CD14-positive monocyte (primary cell): ENCODE results near the gene TSHZ2. TPM values are rescaled to one million over a fixed set of nuclear protein-coding genes. Genes with fewer than 3 reads are reported as not detected.

Experiments
- DNase-seq, 3 donors: peaks; one replicate each; pipeline ENCODE4 v3.0.0-alpha.2; 2011 to 2022
- H2AFZ ChIP-seq: 2 replicates; pipeline ENCODE4 v1.6.0; 2012; ENCODE audit warnings: mild to moderate bottlenecking, low read depth, low read length, inconsistent platforms; ENCODE audit not compliant: insufficient read depth, poor library complexity, severe bottlenecking
- H3K27ac ChIP-seq, 2 donors: 1 replicate in 1 of 2; 2 replicates in 1 of 2; pipeline ENCODE4 v1.5.1; 2012 to 2013; ENCODE audit warnings: low read length in 2 of 2, control low read depth in 1 of 2, inconsistent platforms in 1 of 2, low read depth in 1 of 2, mild to moderate bottlenecking in 1 of 2
- H3K27me3 ChIP-seq, 2 donors: one replicate each; pipeline versions ENCODE4 v1.6.0 to v1.6.1; 2011 to 2013; ENCODE audit warnings: low read length in 2 of 2; ENCODE audit not compliant: control insufficient read depth in 2 of 2, insufficient read depth in 2 of 2
- H3K36me3 ChIP-seq, 2 donors: replicated peaks in 1 of 2; 1 replicate in 1 of 2; 2 replicates in 1 of 2; pipeline versions ENCODE4 v1.5.1 to v1.6.1; 2012 to 2013; ENCODE audit warnings: low read length in 2 of 2, control low read depth in 1 of 2, inconsistent platforms in 1 of 2, mild to moderate bottlenecking in 1 of 2; ENCODE audit not compliant: insufficient read depth in 2 of 2, control insufficient read depth in 1 of 2
- H3K4me1 ChIP-seq, 2 donors: 1 replicate in 1 of 2; 2 replicates in 1 of 2; pipeline versions ENCODE4 v1.5.1 to v1.6.1; 2012 to 2013; ENCODE audit warnings: low read length in 2 of 2, control low read depth in 1 of 2, inconsistent platforms in 1 of 2, mild to moderate bottlenecking in 1 of 2, moderate library complexity in 1 of 2; ENCODE audit not compliant: insufficient read depth in 2 of 2, control insufficient read depth in 1 of 2
- H3K4me2 ChIP-seq: replicated peaks from 2 replicates; pipeline ENCODE3; 2012; ENCODE audit warnings: low read length, moderate library complexity, mild to moderate bottlenecking; ENCODE audit not compliant: poor library complexity, severe bottlenecking; ENCODE audit errors: extremely low read depth
- H3K4me3 ChIP-seq, 3 experiments: fragments of 200-600 bp in 1 of 3; sonication (generic) in 1 of 3; replicated peaks in 1 of 3; 1 replicate in 2 of 3; 2 replicates in 1 of 3; pipeline ENCODE4 v1.5.1; 2011 to 2013; ENCODE audit warnings: low read length in 3 of 3, mild to moderate bottlenecking in 3 of 3, control low read depth in 2 of 3, low read depth in 2 of 3, inconsistent platforms in 1 of 3, moderate library complexity in 1 of 3
- H3K79me2 ChIP-seq: 2 replicates; pipeline ENCODE4 v1.6.0; 2012; ENCODE audit warnings: mild to moderate bottlenecking, control low read depth, inconsistent platforms, low read length, moderate library complexity; ENCODE audit not compliant: insufficient read depth
- H3K9ac ChIP-seq: 2 replicates; pipeline ENCODE4 v1.6.0; 2017; ENCODE audit warnings: low read length, mild to moderate bottlenecking; ENCODE audit not compliant: insufficient read depth, poor library complexity, severe bottlenecking
- H3K9me3 ChIP-seq, 2 donors: replicated peaks in 1 of 2; 1 replicate in 1 of 2; 2 replicates in 1 of 2; pipeline versions ENCODE4 v1.5.1 to v1.6.1; 2012 to 2013; ENCODE audit warnings: low read length in 2 of 2, control low read depth in 1 of 2; ENCODE audit not compliant: control insufficient read depth in 1 of 2, insufficient read depth in 1 of 2
- H4K20me1 ChIP-seq: 2 replicates; pipeline ENCODE4 v1.6.0; 2012; ENCODE audit warnings: mild to moderate bottlenecking, low read length, control low read depth, moderate library complexity; ENCODE audit not compliant: insufficient read depth
- H3K27ac Mint-ChIP-seq, 7 donors: one replicate each; pipeline ENCODE4 v1.8.0; 2020; ENCODE audit warnings: mild to moderate bottlenecking in 7 of 7, mixed read lengths in 7 of 7, moderate library complexity in 6 of 7, inconsistent platforms in 2 of 7
- H3K27me3 Mint-ChIP-seq, 3 donors: one replicate each; pipeline ENCODE4 v1.8.0; 2021 to 2022; ENCODE audit warnings: low read depth in 3 of 3, mild to moderate bottlenecking in 3 of 3, mixed read lengths in 3 of 3, moderate library complexity in 3 of 3, inconsistent platforms in 1 of 3
- H3K36me3 Mint-ChIP-seq, 2 donors: one replicate each; pipeline ENCODE4 v1.8.0; 2020; ENCODE audit warnings: mixed read lengths in 2 of 2, inconsistent platforms in 1 of 2, mild to moderate bottlenecking in 1 of 2
- H3K4me1 Mint-ChIP-seq: one replicate; pipeline ENCODE4 v1.8.0; 2020; ENCODE audit warnings: mild to moderate bottlenecking, mixed read lengths
- H3K4me3 Mint-ChIP-seq, 2 donors: one replicate each; pipeline ENCODE4 v1.8.0; 2020; ENCODE audit warnings: mild to moderate bottlenecking in 2 of 2, mixed read lengths in 2 of 2, moderate library complexity in 1 of 2
- H3K9me3 Mint-ChIP-seq, 7 donors: one replicate each; pipeline ENCODE4 v1.8.0; 2020 to 2022; ENCODE audit warnings: mixed read lengths in 7 of 7, mild to moderate bottlenecking in 6 of 7, moderate library complexity in 6 of 7, inconsistent platforms in 2 of 7
- CTCF ChIP-seq: fragments of 200-600 bp; IDR thresholded peaks from one replicate; pipeline ENCODE4 v1.8.0; 2022; ENCODE audit warnings: antibody characterized with exemption, mild to moderate bottlenecking
- WGBS: methylation state at CpG from one replicate; pipeline ENCODE4 v1.1.5; 2013; ENCODE audit warnings: missing lambda C conversion rate; ENCODE audit not compliant: insufficient coverage; 5-methylcytosine and 5-hydroxymethylcytosine counted together
- intact Hi-C, 2 donors: fragments of 100-400 bp; cut with micrococcal nuclease; formaldehyde crosslinking; loops; one replicate each; pipeline versions ENCODE4 v1.15.0 to v1.15.1; 2023
- polyA plus RNA-seq, 3 donors: library from polyadenylated mRNA; depleted of rRNA in 1 of 3; unstranded in 2 of 3; stranded (reverse) in 1 of 3; fragments of 300-500 nt in 2 of 3; fragments of >200 nt in 1 of 3; fragmentation: Illumina TruSeq in 2 of 3; gene quantifications; 1 replicate in 2 of 3; 2 replicates in 1 of 3; pipeline ENCODE4 v1.2.3, GENCODE V29; 2012 to 2021

Gene TSHZ2
- polyA plus RNA-seq, 3 donors = not detected

DNA sequence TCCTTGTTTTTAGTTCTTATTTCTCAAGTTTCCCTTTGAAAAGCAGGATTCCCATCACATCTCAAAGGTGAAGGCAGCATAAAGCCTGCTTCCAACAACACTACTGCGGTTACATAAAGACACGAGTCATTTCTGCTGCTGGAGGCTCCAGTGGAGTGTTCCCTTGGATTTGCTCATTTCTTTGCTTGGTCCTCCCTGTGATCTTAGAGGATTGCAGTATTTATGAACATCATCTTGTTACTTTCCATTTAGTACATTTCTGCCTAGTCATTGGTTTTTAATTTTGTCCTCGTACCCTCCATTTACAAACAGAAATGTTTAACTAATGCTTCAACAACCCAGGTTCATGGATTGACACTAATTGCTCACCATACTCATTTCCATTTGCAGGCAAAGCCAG is 322.6 kb downstream of the TSHZ2 start:
- H3K9ac ChIP-seq = no peak overlapping the region
- intact Hi-C loops = no loop called here
- H4K20me1 ChIP-seq = no peaks in the 10 kb centered on the region
- H3K4me3 ChIP-seq = no peak overlapping the region
- no peaks in the 10 kb centered on the region for H3K9me3 ChIP-seq
- no peaks in the 10 kb centered on the region for H3K4me1 Mint-ChIP-seq
- H3K27ac Mint-ChIP-seq = no peak overlapping the region
- TF ChIP-seq CTCF = no peak
- no peak for DNase-seq
- WGBS = 83% methylated on average over 1 of the region's 3 CpGs
- no peak overlapping the region for H3K4me2 ChIP-seq
- no peaks in the 10 kb centered on the region for H3K36me3 Mint-ChIP-seq
- H3K27me3 ChIP-seq = no peaks in the 10 kb centered on the region
- no peak overlapping the region for H3K4me3 Mint-ChIP-seq
- H3K27ac ChIP-seq = no peak overlapping the region
- H3K36me3 ChIP-seq = no peaks in the 10 kb centered on the region
- no peak overlapping the region for H2AFZ ChIP-seq
- no peaks in the 10 kb centered on the region for H3K4me1 ChIP-seq
- H3K9me3 Mint-ChIP-seq = no peaks in the 10 kb centered on the region
- no peaks in the 10 kb centered on the region for H3K79me2 ChIP-seq
- H3K27me3 Mint-ChIP-seq = peaks cover 4 to 10% (median 4%) of the 10 kb centered on the region in 3 donors

DNA sequence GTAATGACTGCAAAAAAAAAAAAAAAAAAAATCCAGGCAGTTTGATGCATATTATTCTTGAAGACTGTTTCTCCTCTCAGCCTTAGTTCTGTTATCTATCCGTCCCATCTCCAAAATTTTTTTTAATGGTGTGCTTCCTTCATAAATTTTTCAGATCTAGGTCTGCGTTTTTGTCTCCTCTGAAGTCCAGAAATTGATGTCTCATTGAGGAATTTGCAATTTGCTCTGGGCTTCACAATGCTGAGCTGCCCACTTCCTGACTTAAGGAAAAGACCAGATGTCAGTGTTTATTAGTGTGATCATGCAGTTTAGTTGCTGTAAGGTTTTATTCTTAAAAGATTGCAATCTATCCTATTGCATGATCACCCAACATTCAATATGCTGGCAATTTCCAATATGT is 323.9 kb downstream of the TSHZ2 start:
- H3K36me3 Mint-ChIP-seq = no peaks in the 10 kb centered on the region

More for the DNA sequence above, 323.9 kb downstream of the TSHZ2 start:
- DNase-seq = no peak
- intact Hi-C loops = no loop called here
- WGBS = no CpG with 5 or more reads among the region's 2 CpGs
- Histone ChIP-seq H3K9me3 (no peaks in the 10 kb centered on the region), H3K27ac (no peak overlapping the region), H3K36me3 (no peaks in the 10 kb centered on the region), H3K79me2 (no peaks in the 10 kb centered on the region), H3K4me1 (no peaks in the 10 kb centered on the region), H3K27me3 (no peaks in the 10 kb centered on the region), H3K4me3 (no peak overlapping the region), H3K9ac (no peak overlapping the region), H2AFZ (no peak overlapping the region), H3K4me2 (no peak overlapping the region), H4K20me1 (no peaks in the 10 kb centered on the region)
- Mint-ChIP-seq H3K4me3 (no peak overlapping the region), H3K4me1 (no peaks in the 10 kb centered on the region), H3K9me3 (no peaks in the 10 kb centered on the region), H3K27me3 (peaks cover 4 to 15% (median 8%) of the 10 kb centered on the region in 3 donors), H3K27ac (no peak overlapping the region)
- TF ChIP-seq CTCF = no peak
